GM18502 (cell line): ENCODE data around the gene CHP1.
"Not testable (repeated sequence)": the region's sequence is repeated elsewhere in the genome, so short reads cannot be mapped to it uniquely, and the experiment has no call there.

ENCODE experiments used
- ATAC-seq: cut with Tn5 transposase; IDR thresholded peaks from one replicate; pipeline ENCODE4 v1.9.1; 2021; ENCODE audit warnings: mild to moderate bottlenecking; ENCODE audit not compliant: unreplicated experiment, poor library complexity

The CHP1 gene

DNA sequence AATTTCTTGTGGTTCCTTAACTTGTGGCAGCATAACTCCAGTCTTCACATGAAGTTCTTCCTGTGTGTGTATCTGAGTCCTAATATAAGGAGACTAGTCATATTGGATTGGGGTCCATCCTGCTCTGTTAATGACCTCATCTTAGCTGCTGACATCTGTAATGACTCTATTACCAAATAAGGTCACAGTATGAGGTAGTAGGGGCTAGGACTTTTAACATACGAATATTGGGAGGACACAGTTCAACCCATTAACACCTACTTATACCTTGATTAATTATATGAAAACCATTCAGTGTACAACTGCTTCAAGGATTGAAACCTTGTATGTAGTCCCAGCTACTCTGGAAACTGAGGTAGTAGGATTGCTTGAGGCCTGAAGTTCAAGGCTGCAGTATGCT is 57.4 kb downstream of the CHP1 start:
- ATAC-seq: no peak

DNA sequence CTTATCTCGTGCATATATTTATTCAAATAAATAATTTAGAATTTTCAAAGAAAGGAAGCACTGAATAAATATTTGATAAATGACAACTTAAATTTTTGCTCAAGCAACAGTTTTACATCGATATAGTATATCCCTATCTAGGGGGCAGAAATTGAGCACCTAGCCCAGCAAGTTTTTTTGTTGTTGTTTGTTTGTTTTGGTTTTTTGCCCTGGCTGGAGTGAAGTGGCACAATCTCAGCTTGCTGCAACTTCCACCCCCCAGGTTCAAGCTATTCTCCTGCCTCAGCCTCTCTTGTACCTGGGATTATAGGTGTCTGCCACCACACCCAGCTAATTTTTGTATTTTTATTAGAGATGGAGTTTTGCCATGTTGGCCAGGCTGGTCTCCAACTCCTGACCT is 58.9 kb downstream of the CHP1 start:
- ATAC-seq: no peak

DNA sequence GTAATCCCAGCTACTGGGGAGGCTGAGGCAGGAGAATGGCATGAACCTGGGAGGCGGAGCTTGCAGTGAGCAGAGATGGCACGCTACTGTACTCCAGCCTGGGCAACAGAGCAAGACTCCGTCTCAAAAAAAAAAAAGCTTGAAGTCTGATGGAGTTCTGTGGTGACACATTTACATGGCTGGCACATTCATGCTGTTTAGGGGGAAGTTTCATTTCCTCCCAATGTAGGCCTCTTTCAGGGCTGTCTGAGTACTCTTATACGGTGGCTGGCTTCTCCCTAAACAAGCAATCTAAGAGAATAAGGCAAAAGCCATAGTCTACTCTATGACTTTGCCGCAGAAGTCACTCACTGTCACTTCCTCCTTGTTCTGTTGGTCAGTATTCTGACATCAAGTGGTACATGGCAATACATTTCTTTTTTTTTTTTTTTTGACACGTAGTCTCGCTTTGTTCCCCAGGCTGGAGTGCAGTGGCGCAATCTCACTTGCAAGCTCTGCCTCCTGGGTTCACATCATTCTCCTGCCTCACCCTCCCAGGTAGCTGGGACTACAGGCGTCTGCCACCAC is 60.1 kb downstream of the CHP1 start:
- peak; percentile 82 for ATAC-seq

DNA sequence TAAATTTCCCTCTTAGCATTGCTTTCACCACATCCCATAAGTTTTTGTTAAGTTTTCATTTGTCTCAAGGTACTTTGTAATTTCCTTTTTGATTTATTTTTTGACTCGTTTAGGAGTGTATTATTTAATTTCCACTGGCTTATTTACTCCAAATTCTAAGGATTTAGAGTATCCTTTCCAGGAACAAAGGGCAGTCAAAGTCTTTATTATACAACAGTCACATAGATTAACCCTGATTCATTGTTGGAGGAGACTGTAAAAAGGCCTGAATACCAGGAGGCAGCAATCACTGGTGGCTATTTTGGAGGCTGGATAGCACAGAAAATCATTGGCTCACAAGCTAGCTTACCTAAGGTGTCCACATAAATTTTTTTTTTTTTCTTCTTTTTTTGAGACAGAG is 61.5 kb downstream of the CHP1 start:
- no peak for ATAC-seq

DNA sequence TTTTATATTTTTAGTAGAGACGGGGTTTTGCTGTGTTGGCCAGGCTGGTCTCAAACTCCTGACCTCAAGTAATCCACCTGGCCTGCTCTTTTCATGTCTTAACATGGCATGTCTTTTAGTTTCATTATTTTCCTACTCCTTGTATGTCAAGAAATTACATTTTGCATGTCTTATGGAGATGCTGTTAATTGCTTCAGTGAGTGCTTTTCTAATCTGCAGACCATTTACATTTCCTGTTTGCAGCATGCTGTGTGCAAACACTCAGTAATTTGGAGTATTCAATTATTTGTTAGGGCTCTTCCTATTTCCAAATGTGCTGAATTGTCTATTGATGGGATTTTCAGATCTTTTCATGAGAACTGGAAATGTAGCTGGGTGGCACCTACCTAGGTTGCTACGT is 70.1 kb downstream of the CHP1 start:
- not testable (repeated sequence) for ATAC-seq

DNA sequence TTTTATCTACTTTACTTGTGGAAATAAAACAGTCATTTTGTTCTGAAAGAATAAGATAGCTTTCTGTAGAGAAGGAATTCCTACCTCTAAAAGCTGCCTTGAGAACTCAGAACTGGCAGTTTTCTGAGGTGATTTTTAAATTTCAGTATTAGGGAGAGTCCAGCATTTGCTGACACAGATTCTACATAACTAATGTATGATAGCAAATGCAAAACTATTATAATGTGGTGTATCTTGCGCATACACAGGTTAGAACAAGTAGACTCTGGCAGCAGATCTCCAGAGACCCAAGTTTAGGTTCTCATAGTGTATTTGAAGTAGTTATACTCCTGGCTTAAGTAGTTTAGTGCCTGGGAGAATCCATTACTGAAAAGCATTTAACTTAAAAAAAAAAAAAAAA is 70.5 kb downstream of the CHP1 start:
- ATAC-seq: no peak

DNA sequence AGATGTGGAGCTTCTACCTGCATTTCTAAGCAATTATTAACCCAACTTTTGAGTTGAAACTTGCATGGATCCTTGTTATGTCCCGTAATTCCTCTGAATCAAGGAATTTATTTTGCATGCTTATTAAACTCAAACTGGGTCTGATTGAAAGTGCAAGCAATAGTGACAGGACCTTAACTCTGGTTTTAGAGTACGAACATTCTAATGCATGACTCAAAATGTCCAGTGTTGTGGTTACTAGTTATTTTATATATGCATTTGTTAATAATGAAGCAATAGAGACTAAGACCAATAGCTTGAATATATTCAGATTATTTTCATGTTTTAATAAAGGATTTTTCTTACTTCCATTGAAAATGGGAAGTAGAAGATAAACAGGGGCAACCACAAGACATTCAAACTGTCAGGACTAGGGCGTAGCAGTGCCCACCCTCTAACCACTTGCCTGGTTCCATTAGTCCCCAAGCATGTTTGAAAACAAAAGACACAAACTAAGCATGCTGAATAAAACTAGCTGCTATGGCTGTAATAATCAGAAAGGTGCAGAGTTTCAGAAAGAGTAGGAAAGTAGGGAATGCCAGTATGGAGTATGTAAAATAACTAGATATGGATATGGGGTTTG is 73.2 kb downstream of the CHP1 start:
- no peak for ATAC-seq

DNA sequence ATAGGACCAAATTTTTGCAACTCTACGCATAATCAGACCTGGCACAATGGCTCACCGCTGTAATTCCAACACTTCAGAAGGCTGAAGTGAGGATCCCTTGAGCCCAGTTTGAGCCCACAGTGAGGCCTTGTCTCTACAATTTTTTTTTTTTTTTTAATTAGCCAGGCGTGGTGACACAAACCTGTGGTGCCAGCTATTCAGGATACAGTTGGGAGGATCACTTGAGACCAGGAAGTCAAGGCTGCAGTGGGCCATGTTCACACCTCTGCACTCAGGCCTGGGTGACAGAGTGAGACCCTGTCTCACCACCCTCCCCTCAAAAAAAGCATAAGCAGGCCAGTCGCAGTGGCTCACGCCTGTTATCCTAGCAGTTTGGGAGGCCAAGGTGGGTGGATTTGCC is 76.6 kb downstream of the CHP1 start:
- ATAC-seq: no peak

DNA sequence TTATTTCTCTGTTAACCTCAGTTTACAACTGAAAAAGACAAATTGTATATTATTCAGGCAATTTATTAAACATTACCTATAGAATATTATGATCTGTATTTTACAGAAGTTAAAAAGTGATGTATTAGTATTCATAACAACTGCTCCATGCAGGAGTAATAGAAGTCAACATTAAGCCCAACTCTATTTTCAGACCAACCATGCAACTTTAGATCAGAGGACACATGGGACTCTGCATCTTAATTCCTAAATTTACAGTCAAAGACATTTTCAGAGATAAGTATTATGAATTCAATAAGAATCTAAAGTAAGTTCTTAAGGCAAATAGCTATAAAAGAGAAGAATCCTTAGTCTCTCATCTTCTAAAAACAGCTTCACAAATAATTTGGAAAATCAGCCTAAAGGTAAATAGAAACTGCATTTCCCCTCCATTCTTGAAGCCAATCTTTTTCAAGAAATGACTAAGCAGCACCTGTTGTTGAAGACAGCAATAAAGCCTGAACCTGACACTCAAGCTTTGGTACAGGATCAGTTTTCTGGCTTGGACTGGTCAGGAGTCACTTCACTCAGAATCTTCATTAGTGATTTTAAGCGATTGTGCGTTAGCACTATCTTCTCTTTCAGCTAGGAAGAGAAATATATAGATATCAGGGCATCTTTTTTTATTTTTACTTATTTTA is 78.3 kb downstream of the CHP1 start:
- ATAC-seq: no peak

DNA sequence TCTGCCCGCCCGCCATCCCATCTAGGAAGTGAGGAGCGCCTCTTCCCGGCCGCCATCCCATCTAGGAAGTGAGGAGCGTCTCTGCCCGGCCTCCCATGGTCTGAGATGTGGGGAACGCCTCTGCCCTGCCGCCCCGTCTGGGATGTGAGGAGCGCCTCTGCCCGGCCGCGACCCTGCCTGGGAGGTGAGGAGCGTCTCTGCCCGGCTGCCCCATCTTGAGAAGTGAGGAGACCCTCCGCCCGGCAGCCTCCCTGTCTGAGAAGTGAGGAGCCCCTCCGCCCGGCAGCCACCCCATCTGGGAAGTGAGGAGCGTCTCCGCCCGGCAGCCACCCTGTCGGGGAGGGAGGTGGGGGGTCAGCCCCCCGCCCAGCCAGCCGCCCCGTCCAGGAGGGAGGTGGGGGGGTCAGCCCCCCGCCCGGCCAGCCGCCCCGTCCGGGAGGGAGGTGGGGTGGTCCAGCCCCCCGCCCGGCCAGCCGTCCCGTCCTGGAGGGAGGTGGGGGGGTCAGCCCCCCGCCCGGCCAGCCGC is 89.8 kb downstream of the CHP1 start:
- not testable (repeated sequence) for ATAC-seq

DNA sequence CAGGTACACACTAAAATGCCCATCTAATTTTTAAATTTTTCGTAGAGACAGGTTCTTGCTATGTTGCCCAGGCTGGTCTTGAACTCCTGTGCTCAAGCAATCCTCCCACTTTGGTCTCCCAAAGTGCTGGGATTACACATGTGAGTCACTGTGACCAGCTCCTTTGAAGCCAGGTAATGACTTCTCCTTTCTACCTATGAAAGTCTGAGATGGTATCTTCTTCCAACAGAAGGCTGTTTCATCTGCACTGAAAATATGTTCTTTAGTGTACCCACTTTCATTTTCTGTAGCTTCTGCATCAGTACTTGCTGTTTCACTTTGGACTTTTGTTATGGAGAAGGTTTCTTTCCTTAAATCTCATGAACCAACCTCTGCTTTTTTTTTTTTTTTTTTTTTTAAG is 92.5 kb downstream of the CHP1 start:
- ATAC-seq: no peak

DNA sequence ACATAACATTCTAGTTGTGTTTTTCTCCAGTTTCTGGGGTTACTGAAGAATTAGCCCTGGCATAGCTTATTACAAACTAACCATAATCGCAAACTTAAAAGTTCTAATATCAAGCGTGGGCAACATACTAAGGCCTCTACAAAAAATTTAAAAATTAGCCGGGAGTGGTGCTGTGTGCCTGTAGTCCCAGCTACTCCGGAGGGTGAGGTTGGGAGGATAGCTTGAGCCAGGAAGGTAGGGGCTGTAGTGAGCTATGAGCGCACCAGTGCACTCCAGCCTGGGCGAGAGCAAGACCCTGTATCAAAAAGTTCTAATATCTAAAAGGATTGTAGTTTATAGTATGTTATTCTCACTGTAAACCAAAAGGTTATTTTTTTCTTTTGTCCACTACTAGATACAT is 100.2 kb downstream of the CHP1 start:
- ATAC-seq: no peak
